ENCODE measurements around the gene FOXK2.

The FOXK2 gene

DNA sequence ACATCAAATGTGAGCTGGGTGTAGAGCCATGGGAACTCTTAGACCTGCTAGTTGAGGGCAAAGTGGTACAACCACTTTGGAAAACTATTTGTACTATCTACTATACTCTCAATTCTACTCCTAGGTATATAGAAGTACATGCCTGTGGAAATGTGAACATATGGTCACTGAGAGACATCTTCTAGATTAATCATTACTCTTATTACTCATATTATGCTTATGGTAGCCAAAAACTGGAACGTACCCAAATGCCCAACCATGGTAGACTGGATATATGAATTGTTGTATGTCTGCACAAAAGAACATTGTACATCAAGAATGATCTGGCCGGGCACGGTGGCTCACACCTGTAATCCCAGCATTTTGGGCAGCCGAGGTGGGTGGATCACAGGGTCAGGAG is 126.0 kb downstream of the FOXK2 start:
- DNase-seq: no peak

DNA sequence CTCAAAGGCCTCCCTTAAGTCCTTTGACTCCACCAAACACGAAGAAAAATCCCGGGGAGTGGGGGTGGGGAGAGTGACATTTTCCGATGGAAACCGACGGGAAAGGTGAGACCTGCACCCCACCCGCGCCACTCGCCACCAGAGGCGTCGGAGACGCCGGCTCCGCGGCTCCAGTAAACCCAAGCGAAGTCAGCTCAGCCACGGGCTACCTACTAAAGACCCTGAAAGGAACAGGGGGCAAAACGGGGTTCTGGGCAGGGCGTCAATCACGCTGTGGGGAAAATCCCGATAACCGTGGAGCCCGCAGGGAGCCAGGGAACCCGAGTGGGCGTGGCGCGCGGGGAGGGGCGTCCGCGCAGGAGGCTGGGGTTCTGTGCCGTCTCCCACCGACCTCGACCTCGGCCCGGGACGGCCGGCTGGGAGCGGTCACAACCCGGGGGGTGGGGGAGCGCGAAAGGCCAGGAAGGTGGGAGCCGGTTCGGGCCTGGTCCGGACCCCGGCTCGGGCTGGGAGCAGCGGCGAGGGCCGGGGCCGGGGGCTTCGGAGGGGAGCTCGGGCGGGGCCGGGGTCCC is 128.1 kb downstream of the FOXK2 start:
- DNase-seq: peak; percentile 55

DNA sequence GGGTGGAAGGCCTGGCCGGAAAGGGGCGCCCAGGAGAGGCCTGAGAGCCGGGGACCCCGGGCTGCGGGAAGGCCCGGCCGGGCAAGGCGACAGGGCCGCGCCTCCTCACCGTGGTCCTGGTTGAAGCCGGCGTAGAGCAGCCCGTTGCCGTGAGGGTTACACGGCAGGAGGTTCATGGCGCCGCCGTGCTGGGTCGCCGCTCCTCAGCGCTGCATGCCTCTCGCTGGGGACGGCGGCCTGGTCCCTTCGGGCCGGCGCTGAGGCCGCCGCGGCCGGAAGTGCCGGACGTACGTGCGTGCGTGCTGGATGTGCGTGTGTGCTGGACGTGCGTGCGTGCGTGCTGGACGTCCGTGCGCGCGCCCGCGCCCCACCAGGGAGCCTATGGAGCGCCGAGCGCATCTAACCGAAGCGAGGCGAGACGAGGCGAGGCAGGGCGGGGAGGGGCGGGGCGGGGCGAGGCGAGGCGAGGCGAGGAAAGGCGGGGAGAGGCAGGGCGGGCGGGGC is 128.7 kb downstream of the FOXK2 start, which contains the start of gene WDR45B:
WDR45B (minus strand) TSS at position 280 of the 504 bp plus-strand sequence; CDS start at position 176, 104 bp downstream.
- peak; percentile 98 for DNase-seq

DNA sequence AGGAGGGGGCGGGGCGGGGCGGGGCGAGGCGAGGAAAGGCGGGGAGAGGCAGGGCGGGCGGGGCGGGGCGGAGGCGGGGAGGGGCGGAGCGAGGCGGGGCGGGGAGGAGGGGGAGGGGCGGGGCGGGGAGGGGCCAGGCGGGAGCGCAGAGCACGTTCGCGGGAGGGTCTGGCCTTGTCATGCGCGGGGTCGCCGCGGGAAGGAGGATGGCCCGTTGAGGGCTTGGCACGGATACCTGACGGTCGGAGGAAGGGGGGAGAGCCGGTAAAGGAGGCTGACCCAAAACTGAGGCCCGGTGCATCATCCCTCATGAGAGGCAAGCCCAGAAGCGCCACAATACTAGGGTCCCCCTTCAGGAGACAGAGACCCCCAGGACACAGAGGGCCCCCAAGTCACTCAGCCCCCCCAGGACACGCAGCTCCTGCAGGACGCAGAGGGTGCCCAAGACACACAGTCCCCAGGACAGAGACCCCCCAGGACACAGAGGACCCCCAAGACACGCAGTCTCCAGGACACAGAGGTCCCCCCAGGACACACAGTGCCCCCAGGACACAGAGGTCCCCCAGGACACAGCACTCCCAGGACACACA is 129.3 kb downstream of the FOXK2 start:
- DNase-seq: peak; percentile 70

DNA sequence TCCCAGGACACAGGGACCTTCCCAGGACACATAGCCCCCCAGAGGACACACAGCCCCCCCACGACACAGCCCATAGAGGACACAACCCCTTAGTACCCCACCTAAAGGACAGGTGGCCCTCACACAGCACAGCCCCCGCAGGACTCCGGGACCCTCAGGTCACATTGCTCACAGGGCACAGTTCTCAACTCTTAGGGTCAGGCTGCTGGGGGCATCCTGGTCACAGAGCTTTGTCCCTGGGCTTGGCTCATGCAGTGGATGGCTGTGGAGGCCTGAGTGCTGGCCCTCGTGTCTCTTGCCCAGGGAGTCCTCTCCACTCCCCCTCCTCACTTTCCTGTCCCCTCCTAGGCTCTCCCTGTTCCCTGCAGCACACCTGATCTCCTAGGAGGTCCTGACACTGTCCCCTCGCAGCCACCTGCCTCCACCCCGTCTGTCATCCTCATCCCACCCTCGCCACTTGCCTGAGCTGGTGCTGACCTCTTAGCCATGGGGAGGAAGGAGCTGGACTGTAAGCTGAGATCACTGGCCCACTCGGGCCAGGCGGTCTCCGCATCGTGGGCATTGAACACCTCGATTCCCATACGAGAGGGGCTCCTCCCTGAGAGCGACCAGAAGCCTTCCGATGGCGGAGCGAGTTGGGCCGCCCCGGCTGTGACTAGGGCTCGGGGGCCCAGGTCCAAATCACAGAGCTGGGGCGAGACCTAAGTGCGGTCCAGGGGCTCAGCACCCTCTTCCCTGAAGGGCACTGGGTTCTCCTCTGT is 130.1 kb downstream of the FOXK2 start:
- DNase-seq: no peak

DNA sequence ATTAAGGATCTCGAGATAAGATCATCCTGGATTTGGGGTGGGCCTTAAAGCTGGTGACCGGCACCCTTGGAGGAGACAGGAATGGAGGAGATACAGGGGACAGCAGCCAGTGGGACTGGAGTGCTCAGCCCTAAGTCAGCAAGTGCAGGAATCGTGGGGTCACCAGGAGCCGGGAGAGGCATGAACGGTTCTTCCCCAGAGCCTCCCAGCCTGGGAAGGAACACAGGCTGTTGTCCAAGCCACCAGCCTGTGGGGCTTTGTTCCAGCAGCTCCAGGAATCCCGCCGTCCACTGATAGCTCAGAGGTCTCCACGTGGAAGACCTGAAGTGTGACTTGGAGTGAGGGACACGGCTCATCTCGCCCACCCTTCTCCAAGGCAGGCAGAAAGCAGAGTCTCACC is 131.2 kb downstream of the FOXK2 start:
- no peak for DNase-seq

DNA sequence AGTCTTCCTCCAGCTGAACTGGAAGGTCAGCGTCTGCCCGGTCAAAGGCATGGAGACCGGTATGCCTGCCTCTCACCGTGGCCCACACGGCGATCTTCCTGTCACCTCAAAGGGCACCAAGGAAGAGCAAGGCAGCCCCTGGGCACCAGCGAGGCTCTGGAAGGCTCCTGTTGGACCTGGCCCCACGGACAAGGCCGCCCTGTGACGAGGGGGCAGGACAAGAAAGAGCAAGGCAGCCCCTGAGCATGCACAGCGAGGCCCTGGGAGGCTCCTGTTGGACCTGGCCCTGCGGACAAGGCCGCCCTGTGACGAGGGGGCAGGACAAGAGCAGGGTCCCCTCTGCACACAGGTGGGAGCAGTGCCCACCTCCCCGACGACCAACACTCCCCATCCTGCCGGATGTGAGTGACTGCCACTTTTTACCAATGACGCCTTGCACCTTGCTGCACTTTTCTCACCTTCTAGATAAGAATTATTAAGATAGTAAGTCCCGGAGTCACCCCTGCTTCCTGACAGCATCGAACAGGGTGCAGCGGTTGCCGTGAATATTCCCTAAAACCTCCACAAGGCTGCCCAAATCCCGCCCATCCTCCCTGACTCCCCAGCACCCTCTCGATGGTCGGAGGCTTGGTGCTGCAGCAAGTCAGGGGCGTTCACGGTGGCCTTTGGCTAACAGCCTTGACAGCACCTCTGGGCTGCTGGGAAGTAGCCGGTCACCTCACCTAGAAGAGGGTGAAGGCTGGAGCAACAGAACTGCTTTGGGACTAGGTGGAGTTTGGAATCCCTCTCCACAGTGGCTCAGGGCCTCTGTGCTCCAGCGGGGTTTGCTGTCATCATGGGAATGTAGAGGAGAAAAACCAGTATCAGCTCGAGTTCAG is 134.4 kb downstream of the FOXK2 start:
- no peak for DNase-seq

Measured in eye (tissue), 1 donor.